ENCODE results near the gene CD2BP2. TPM values are rescaled to one million over a fixed set of nuclear protein-coding genes. Genes with fewer than 3 reads are reported as not detected.

The CD2BP2 gene
- total and polyA plus RNA-seq, 9 of the 15 experiments (the other 6 are each of a cell fraction or from before 2014, with no cell fraction given), result 3.9 to 51.1 (median 32.8) TPM

DNA sequence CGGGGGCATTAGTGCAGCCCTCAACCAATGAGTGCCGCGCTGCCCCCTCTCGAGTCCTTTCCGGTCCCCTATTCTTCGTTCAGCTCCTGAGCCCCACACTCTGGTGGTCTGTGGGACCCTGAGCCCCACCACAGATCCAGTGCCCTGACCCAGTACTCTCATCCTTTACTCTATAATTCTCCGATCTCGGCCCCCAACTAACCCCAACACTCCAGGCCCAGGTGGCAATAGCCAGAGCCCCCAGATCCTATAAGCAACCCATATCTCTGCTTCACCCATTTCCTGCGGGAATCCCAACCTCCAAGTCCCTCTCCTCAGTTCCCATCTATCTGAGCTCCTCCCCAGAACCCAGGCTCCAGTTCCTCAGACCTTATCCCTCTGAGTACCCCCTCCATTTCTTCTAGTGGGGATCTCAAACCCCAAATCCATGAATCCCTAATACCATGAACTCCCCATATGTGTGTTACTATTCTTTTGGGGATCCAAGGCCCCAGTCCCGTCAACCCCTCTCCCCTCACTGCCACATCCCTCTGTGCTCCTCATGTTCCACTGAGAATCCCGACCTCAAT, 16.2 kb upstream of the CD2BP2 start (continued):
- TF ChIP-seq KLF13 (tag; IDR thresholded peaks at IDR 0.05; ENCODE audit: borderline replicate concordance, low read depth) (no peak), MYC (IDR thresholded peaks at IDR 0.05; ENCODE audit: low read depth, low read length) (no peak), MYC (CRISPR knock-in tag; IDR thresholded peaks at IDR 0.05; ENCODE audit: borderline replicate concordance, low read depth) (peak; percentile 23; the same call in 1 of the 2 replicates), ZNF408 (CRISPR knock-in tag; IDR thresholded peaks at IDR 0.05; ENCODE audit: low read depth) (no peak), HDAC8 (tag; IDR thresholded peaks at IDR 0.05) (0 out of 2 replicates have a peak, but pooled peaks have one; percentile 34), SIX5 (IDR thresholded peaks at IDR 0.05; ENCODE audit: borderline replicate concordance in 1 of 2, insufficient read depth in 1 of 2, low read depth in 1 of 2, low read length in 2 of 2) (no peak), ZNF551 (CRISPR knock-in tag; IDR thresholded peaks at IDR 0.05) (no peak), KDM5B (IDR thresholded peaks at IDR 0.05; ENCODE audit: insufficient replicate concordance, low read depth, low read length) (peak; percentile 45), TARDBP (IDR thresholded peaks at IDR 0.05) (no peak), FOXA3 (CRISPR knock-in tag; conservative IDR thresholded peaks at IDR 0.05 in 1 of 2, IDR thresholded peaks at IDR 0.05 in 1 of 2) (no peak), HDAC3 (IDR thresholded peaks at IDR 0.05; ENCODE audit: borderline replicate concordance, partially characterized antibody) (no peak), HMGXB4 (CRISPR knock-in tag; IDR thresholded peaks at IDR 0.05) (no peak), POLR2B (IDR thresholded peaks at IDR 0.05; ENCODE audit: low read depth, partially characterized antibody) (no peak), NFYB (IDR thresholded peaks at IDR 0.05; ENCODE audit: extremely low read depth, insufficient read length) (peak; percentile 64), FIP1L1 (IDR thresholded peaks at IDR 0.05; ENCODE audit: low read depth, low read length, poor library complexity, severe bottlenecking) (no peak), E2F3 (CRISPR knock-in tag; IDR thresholded peaks at IDR 0.05) (no peak)
- TF ChIP-seq, protein P1, sequence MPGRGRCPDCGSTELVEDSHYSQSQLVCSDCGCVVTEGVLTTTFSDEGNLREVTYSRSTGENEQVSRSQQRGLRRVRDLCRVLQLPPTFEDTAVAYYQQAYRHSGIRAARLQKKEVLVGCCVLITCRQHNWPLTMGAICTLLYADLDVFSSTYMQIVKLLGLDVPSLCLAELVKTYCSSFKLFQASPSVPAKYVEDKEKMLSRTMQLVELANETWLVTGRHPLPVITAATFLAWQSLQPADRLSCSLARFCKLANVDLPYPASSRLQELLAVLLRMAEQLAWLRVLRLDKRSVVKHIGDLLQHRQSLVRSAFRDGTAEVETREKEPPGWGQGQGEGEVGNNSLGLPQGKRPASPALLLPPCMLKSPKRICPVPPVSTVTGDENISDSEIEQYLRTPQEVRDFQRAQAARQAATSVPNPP (IDR thresholded peaks at IDR 0.05; ENCODE audit: borderline replicate concordance, insufficient read depth, insufficient read length), result no peak
- TF ChIP-seq, protein P2, sequence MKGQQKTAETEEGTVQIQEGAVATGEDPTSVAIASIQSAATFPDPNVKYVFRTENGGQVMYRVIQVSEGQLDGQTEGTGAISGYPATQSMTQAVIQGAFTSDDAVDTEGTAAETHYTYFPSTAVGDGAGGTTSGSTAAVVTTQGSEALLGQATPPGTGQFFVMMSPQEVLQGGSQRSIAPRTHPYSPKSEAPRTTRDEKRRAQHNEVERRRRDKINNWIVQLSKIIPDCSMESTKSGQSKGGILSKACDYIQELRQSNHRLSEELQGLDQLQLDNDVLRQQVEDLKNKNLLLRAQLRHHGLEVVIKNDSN (CRISPR knock-in tag; IDR thresholded peaks at IDR 0.05), result no peak
- TF ChIP-seq, protein P3, sequence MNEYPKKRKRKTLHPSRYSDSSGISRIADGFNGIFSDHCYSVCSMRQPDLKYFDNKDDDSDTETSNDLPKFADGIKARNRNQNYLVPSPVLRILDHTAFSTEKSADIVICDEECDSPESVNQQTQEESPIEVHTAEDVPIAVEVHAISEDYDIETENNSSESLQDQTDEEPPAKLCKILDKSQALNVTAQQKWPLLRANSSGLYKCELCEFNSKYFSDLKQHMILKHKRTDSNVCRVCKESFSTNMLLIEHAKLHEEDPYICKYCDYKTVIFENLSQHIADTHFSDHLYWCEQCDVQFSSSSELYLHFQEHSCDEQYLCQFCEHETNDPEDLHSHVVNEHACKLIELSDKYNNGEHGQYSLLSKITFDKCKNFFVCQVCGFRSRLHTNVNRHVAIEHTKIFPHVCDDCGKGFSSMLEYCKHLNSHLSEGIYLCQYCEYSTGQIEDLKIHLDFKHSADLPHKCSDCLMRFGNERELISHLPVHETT (CRISPR knock-in tag; conservative IDR thresholded peaks at IDR 0.05 in 1 of 2, IDR thresholded peaks at IDR 0.05 in 1 of 2), result no peak
